ENCODE results near the gene GSTM1. TPM values are rescaled to one million over a fixed set of nuclear protein-coding genes. Genes with fewer than 3 reads are reported as not detected.
A peak's percentile ranks its signal among the peaks of the same experiment; 100 is the strongest.
"Not testable (repeated sequence)": the region's sequence is repeated elsewhere in the genome, so short reads cannot be mapped to it uniquely, and the experiment has no call there.

GSTM1 gene
- total RNA-seq, 1 donor from 2014 or later, result 17.8 TPM

DNA sequence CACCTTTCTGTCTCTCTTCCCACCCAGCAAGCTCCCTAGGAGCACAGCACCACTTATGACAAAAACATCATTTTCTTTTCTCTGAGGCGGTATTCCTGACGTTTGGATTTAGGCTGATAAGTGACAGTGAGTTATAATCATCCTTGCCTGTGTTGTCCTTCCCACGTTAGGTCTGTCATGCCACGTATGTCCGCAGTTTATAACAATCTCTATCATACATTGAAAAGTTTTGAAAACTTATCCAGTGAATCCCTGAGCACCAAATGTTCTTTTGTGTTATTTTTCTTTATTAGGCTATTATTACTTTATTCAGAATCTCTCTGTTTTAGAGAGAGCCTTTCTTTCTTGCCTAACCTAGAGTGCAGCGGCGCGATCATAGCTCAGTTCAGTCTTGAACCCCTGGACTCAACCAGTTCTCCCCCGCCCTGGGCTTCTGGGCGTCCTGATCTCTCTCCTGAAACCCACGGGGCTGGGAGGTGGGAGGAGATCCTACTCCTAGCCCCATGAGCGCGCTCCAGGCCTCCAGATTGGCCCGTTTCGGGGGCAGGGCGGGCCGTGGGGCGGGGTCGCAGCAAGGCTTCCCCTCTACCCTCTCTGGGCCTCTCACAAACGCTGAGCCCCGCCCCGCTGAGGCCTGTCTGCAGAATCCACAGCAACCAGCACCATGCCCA is 20.0 kb upstream of the GSTM1 start, which contains the start of gene GSTM2:
Gene GSTM2, plus strand, starts transcription at position 606 of the 671 bp plus-strand sequence. Its CDS starts 59 bp downstream, at position 665.
- Mint-ChIP-seq H3K4me3 (ENCODE audit: unreplicated experiment) (peak within 1 kb of the TSS; percentile 77), H3K27me3 (ENCODE audit: low read depth) (no peaks in the 10 kb centered on the region), H3K9me3 (ENCODE audit: low read depth) (no peaks in the 10 kb centered on the region), H3K4me1 (ENCODE audit: low read depth) (peaks cover 16% of the 10 kb centered on the region), H3K27ac (ENCODE audit: unreplicated experiment) (peak within 1 kb of the TSS; percentile 24), H3K36me3 (ENCODE audit: low read depth) (peaks cover 1% of the 10 kb centered on the region)
- TF ChIP-seq, protein P1, sequence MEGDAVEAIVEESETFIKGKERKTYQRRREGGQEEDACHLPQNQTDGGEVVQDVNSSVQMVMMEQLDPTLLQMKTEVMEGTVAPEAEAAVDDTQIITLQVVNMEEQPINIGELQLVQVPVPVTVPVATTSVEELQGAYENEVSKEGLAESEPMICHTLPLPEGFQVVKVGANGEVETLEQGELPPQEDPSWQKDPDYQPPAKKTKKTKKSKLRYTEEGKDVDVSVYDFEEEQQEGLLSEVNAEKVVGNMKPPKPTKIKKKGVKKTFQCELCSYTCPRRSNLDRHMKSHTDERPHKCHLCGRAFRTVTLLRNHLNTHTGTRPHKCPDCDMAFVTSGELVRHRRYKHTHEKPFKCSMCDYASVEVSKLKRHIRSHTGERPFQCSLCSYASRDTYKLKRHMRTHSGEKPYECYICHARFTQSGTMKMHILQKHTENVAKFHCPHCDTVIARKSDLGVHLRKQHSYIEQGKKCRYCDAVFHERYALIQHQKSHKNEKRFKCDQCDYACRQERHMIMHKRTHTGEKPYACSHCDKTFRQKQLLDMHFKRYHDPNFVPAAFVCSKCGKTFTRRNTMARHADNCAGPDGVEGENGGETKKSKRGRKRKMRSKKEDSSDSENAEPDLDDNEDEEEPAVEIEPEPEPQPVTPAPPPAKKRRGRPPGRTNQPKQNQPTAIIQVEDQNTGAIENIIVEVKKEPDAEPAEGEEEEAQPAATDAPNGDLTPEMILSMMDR (IDR thresholded peaks at IDR 0.05), result no peak
- DNase-seq (ENCODE audit: low spot score), result no peak

DNA sequence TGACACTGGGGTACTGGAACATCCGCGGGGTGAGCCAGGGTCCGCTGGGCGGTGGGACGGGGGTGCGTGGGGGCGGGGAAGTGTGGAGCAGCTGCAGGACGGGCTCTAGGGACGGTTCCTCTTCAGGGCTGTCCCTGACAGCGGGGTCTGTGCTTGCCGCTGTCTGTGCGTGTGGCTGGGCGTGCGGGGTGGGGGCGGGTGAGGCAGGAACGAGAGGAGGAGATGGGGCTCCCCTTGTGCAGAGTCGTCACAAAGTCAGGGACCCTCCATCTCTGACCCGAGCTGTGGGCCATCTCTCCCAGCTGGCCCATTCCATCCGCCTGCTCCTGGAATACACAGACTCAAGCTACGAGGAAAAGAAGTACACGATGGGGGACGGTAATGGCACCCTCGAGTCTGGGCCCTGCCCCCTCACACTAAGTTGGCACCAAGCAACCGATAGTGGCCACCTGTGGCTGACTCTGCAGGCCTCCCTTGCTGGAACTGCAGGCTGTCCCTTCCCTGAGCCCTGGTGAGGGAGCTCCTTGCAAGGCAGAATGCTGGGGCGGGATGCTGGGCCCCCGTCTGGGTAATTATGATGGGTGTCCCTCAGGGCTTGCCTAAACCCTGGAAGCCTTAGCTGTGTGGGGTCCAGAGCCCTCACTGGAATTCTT is 19.4 kb upstream of the GSTM1 start:
- no peak for DNase-seq (ENCODE audit: low spot score)
- Mint-ChIP-seq H3K36me3 (ENCODE audit: low read depth) (peaks cover 3% of the 10 kb centered on the region), H3K27me3 (ENCODE audit: low read depth) (no peaks in the 10 kb centered on the region), H3K4me1 (ENCODE audit: low read depth) (peaks cover 16% of the 10 kb centered on the region), H3K4me3 (ENCODE audit: unreplicated experiment) (peak overlapping the region; percentile 77), H3K9me3 (ENCODE audit: low read depth) (no peaks in the 10 kb centered on the region), H3K27ac (ENCODE audit: unreplicated experiment) (no peak overlapping the region)
- TF ChIP-seq, protein P1 (IDR thresholded peaks at IDR 0.05), result no peak

DNA sequence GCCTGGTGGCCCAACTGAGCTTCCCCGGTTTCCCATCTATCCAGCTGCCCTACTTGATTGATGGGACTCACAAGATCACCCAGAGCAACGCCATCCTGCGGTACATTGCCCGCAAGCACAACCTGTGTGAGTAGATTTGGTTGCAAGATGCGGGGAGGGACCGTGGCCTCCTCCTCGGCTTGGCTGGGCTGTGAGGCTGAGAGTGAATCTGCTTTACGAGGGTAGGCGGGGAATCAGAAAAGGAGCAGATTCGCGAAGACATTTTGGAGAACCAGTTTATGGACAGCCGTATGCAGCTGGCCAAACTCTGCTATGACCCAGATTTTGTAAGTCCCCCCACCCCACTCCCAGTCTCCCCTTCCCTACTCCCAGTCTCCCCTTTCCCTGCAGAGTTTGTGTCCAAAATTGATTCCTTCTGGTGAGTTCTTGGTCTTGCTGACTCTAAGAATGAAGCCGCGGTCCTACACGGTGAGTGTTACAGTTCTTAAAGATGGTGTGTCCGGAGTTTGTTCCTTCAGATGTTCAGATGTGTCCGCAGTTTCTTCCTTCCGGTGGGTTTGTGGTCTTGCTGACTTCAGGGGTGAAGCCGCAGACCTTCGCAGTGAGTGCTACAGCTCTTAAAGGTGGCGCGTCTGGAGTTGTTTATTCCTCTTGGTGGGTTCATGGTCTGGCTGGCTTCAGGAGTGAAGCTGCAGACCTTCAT is 18.2 kb upstream of the GSTM1 start:
- Mint-ChIP-seq H3K9me3 (ENCODE audit: low read depth) (no peaks in the 10 kb centered on the region), H3K27ac (ENCODE audit: unreplicated experiment) (no peak overlapping the region)

DNA sequence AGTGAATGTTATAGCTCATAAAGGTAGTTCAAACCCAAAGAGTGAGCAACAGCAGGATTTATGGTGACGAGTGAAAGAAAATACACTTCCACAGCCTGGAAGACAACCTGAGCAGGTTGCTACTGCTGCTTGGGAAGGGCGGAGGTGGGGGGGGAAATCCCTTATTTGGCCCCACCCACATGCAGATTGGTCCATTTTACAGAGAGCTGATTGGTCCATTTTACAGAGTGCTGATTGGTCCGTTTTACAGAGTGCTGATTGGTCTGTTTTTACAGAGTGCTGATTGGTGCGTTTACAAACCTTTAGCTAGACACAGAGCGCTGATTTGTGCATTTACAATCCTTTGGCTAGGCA is 17.7 kb upstream of the GSTM1 start:
- H3K9me3 Mint-ChIP-seq (ENCODE audit: low read depth); H3K27me3 Mint-ChIP-seq (ENCODE audit: low read depth); H3K36me3 Mint-ChIP-seq (ENCODE audit: low read depth); DNase-seq (ENCODE audit: low spot score); H3K4me1 Mint-ChIP-seq (ENCODE audit: low read depth); H3K4me3 Mint-ChIP-seq (ENCODE audit: unreplicated experiment); H3K27ac Mint-ChIP-seq (ENCODE audit: unreplicated experiment): not testable (repeated sequence)

More for the DNA sequence above, 18.2 kb upstream of the GSTM1 start:
- no peak for DNase-seq (ENCODE audit: low spot score)
- Mint-ChIP-seq H3K36me3 (ENCODE audit: low read depth) (peaks cover 3% of the 10 kb centered on the region), H3K4me1 (ENCODE audit: low read depth) (peaks cover 9% of the 10 kb centered on the region), H3K4me3 (ENCODE audit: unreplicated experiment) (no peak overlapping the region), H3K27me3 (ENCODE audit: low read depth) (no peaks in the 10 kb centered on the region)
- TF ChIP-seq, protein P1 (IDR thresholded peaks at IDR 0.05), result no peak

DNA sequence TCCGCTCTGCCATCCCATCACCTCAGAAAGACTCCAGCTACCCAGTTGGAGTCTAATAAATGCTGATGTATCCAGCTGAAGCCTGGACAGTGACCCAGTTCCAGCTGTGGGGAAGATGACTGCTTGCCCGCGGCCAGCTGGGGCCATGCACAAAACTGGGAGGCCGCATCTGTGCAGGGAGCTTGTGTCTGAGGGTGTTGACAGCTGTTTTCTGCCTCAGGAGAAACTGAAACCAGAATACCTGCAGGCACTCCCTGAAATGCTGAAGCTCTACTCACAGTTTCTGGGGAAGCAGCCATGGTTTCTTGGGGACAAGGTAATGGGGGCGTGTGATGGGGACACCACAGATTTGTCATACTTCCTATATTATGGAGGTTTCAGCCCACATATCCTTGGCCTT is 16.6 kb upstream of the GSTM1 start:
- H3K4me1 Mint-ChIP-seq (ENCODE audit: low read depth), result peaks cover 9% of the 10 kb centered on the region
- no peak for DNase-seq (ENCODE audit: low spot score)
- no peak overlapping the region for H3K27ac Mint-ChIP-seq (ENCODE audit: unreplicated experiment)
- no peak overlapping the region for H3K4me3 Mint-ChIP-seq (ENCODE audit: unreplicated experiment)
- H3K36me3 Mint-ChIP-seq (ENCODE audit: low read depth), result peaks cover 3% of the 10 kb centered on the region
- no peaks in the 10 kb centered on the region for H3K27me3 Mint-ChIP-seq (ENCODE audit: low read depth)
- TF ChIP-seq, protein P1 (IDR thresholded peaks at IDR 0.05), result no peak
- H3K9me3 Mint-ChIP-seq (ENCODE audit: low read depth), result no peaks in the 10 kb centered on the region

DNA sequence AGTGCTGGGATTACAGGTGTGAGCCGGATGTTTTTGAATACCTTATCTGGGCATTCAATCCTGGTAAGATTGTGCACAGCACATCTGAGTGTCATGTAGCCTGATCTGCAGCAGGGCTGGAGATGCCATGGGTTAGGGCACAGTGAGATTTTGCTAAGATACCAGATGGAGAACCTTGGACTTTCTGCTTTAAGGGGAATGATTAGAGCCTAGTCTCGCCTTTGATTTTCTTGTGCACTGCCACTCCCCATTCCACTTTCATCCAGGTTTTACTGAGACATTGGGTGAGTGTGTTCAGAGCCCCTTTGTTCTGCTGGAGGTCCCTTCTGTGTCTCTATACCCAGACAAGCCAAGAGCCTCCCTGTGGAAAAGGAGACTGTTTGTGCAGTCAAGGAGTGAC is 13.8 kb upstream of the GSTM1 start:
- DNase-seq (ENCODE audit: low spot score); H3K9me3 Mint-ChIP-seq (ENCODE audit: low read depth); H3K27ac Mint-ChIP-seq (ENCODE audit: unreplicated experiment); H3K4me3 Mint-ChIP-seq (ENCODE audit: unreplicated experiment); H3K4me1 Mint-ChIP-seq (ENCODE audit: low read depth); H3K36me3 Mint-ChIP-seq (ENCODE audit: low read depth); H3K27me3 Mint-ChIP-seq (ENCODE audit: low read depth): not testable (repeated sequence)

DNA sequence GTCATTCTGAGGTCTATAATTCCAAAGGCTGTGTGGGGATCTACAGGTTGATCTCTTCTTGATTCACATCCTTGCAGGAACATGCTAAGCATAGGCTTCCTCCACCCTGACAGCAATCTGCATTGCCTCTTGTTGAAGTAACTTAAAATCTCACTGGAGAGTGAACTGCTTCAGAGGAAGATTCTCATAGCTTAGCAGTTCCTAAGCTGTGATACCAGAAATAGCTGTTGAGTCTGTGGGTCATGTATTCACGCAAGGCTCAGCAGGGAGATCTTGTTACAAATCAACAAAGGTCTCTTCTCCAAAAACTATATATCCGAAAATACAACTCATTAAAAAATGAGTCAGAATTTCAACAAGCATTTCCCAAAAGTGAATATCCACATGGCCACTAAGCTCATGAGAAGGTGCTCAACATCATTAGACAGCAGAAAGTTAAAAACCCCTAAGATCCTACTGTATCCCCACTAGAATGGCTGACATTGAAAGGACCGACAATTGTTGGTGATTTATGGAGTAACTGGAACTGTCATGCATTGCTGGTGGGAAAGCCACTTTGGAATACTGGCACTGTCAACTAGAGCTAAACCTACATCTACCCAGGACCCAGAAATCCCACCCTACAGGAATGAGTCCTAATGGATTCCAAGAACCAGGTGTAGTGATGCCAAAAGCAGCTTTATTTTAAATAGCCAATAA is 10.8 kb upstream of the GSTM1 start:
- not testable (repeated sequence) for DNase-seq (ENCODE audit: low spot score); H3K4me1 Mint-ChIP-seq (ENCODE audit: low read depth); H3K36me3 Mint-ChIP-seq (ENCODE audit: low read depth); H3K9me3 Mint-ChIP-seq (ENCODE audit: low read depth); H3K4me3 Mint-ChIP-seq (ENCODE audit: unreplicated experiment); H3K27me3 Mint-ChIP-seq (ENCODE audit: low read depth); H3K27ac Mint-ChIP-seq (ENCODE audit: unreplicated experiment)
